Measurements from ENCODE around the gene ACAP1. TPM values are rescaled to one million over a fixed set of nuclear protein-coding genes. Genes with fewer than 3 reads are reported as not detected.

The ACAP1 gene
- total and polyA plus RNA-seq, 4 donors, result 1.1 to 7.4 (median 4.7) TPM

DNA sequence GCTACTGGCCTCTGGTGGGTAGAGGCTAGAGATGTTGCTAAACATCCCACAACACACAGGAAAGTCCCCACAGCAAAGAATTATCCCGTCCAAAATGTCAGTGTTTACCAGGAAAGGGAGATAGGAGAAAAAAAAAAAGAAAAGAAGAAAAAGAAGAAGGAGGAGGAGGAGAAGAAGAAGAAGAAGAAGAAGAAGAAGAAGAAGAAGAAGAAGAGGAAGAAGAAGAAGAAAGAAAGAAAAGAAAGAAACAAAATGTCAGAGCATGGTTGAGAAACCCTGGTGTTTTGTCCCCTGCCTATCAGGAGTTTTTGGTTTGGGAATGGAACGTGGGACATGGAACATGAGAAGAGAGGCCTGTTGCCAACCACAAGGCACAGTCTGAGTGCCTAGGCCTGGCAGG lies 21.1 kb downstream of the ACAP1 start:
- WGBS, result 76% methylated on average over 2 of the region's 2 CpGs
- no peak overlapping the region for H3K4me3 ChIP-seq (ENCODE audit: low read depth in 1 of 3, low read length in 3 of 3)
- H3K27ac ChIP-seq (ENCODE audit: low read depth in 1 of 2, low read length in 2 of 2), result no peak overlapping the region
- H3K9ac ChIP-seq (ENCODE audit: low read depth in 1 of 2, low read length in 2 of 2), result no peak overlapping the region
- H3K36me3 ChIP-seq (ENCODE audit: control insufficient read depth in 4 of 4, insufficient read depth in 3 of 4, low read depth in 1 of 4, low read length in 3 of 4), result no peaks in the 10 kb centered on the region
- no peak for DNase-seq (ENCODE audit: low spot score)
- TF ChIP-seq, protein P1, sequence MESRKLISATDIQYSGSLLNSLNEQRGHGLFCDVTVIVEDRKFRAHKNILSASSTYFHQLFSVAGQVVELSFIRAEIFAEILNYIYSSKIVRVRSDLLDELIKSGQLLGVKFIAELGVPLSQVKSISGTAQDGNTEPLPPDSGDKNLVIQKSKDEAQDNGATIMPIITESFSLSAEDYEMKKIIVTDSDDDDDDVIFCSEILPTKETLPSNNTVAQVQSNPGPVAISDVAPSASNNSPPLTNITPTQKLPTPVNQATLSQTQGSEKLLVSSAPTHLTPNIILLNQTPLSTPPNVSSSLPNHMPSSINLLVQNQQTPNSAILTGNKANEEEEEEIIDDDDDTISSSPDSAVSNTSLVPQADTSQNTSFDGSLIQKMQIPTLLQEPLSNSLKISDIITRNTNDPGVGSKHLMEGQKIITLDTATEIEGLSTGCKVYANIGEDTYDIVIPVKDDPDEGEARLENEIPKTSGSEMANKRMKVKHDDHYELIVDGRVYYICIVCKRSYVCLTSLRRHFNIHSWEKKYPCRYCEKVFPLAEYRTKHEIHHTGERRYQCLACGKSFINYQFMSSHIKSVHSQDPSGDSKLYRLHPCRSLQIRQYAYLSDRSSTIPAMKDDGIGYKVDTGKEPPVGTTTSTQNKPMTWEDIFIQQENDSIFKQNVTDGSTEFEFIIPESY (IDR thresholded peaks at IDR 0.05), result no peak
- no peak for TF ChIP-seq FOXA2 (IDR thresholded peaks at IDR 0.05)
- no peak for TF ChIP-seq GABPA (IDR thresholded peaks at IDR 0.05 in 1 of 2, conservative IDR thresholded peaks at IDR 0.05 in 1 of 2)
- no peak for TF ChIP-seq HNF4A (conservative IDR thresholded peaks at IDR 0.05)
- TF ChIP-seq, protein P2, sequence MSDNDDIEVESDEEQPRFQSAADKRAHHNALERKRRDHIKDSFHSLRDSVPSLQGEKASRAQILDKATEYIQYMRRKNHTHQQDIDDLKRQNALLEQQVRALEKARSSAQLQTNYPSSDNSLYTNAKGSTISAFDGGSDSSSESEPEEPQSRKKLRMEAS (IDR thresholded peaks at IDR 0.05), result no peak
- TF ChIP-seq, protein P3, sequence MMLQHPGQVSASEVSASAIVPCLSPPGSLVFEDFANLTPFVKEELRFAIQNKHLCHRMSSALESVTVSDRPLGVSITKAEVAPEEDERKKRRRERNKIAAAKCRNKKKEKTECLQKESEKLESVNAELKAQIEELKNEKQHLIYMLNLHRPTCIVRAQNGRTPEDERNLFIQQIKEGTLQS (IDR thresholded peaks at IDR 0.05), result no peak
- TF ChIP-seq FOXA1 (IDR thresholded peaks at IDR 0.05), result no peak
- TF ChIP-seq SP1 (IDR thresholded peaks at IDR 0.05), result no peak
- no peak for TF ChIP-seq RXRA (IDR thresholded peaks at IDR 0.05)
- no peak for TF ChIP-seq RAD21 (IDR thresholded peaks at IDR 0.05)
- TF ChIP-seq HNF4G (IDR thresholded peaks at IDR 0.05), result no peak
- TF ChIP-seq YY1 (IDR thresholded peaks at IDR 0.05), result no peak
- H3K4me1 ChIP-seq (ENCODE audit: control insufficient read depth in 4 of 4, insufficient read depth in 4 of 4, low read length in 3 of 4), result peaks cover 4 to 13% (median 6%) of the 10 kb centered on the region in 4 donors
- H3K27me3 ChIP-seq (ENCODE audit: control insufficient read depth in 4 of 4, insufficient read depth in 4 of 4, low read length in 3 of 4), result no peaks in the 10 kb centered on the region
- no peaks in the 10 kb centered on the region for H3K9me3 ChIP-seq (ENCODE audit: control insufficient read depth in 4 of 4, low read length in 3 of 4)

DNA sequence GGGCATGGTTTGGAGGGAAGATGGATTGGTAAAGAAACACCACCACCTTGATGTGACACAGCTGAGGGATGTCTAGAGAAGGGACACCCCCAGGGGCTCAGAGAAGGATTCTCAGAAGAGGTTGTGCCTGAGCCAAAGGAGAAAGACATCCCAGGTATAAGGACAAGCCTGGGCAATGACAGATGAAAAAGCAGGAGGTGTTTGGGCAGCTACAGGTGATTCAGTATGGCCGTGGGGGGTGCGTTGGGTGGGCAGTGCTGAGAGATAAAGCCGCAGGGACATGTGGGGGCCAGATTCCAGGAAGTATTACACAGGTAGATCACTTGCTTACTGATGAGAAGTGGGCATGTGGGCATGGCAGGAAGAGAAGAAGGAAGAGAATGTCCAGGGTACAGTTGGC lies 25.6 kb downstream of the ACAP1 start:
- 59% methylated on average over 3 of the region's 3 CpGs for WGBS
- Histone ChIP-seq H3K4me1 (ENCODE audit: control insufficient read depth in 4 of 4, insufficient read depth in 4 of 4, low read length in 3 of 4) (no peaks in the 10 kb centered on the region), H3K9ac (ENCODE audit: low read depth in 1 of 2, low read length in 2 of 2) (no peak overlapping the region), H3K27me3 (ENCODE audit: control insufficient read depth in 4 of 4, insufficient read depth in 4 of 4, low read length in 3 of 4) (no peaks in the 10 kb centered on the region), H3K4me3 (ENCODE audit: low read depth in 1 of 3, low read length in 3 of 3) (no peak overlapping the region), H3K36me3 (ENCODE audit: control insufficient read depth in 4 of 4, insufficient read depth in 3 of 4, low read depth in 1 of 4, low read length in 3 of 4) (no peaks in the 10 kb centered on the region), H3K9me3 (ENCODE audit: control insufficient read depth in 4 of 4, low read length in 3 of 4) (no peaks in the 10 kb centered on the region), H3K27ac (ENCODE audit: low read depth in 1 of 2, low read length in 2 of 2) (no peak overlapping the region)
- DNase-seq (ENCODE audit: low spot score), result no peak
- TF ChIP-seq YY1 (IDR thresholded peaks at IDR 0.05), result no peak
- TF ChIP-seq, protein P1 (IDR thresholded peaks at IDR 0.05), result no peak
- TF ChIP-seq, protein P4, sequence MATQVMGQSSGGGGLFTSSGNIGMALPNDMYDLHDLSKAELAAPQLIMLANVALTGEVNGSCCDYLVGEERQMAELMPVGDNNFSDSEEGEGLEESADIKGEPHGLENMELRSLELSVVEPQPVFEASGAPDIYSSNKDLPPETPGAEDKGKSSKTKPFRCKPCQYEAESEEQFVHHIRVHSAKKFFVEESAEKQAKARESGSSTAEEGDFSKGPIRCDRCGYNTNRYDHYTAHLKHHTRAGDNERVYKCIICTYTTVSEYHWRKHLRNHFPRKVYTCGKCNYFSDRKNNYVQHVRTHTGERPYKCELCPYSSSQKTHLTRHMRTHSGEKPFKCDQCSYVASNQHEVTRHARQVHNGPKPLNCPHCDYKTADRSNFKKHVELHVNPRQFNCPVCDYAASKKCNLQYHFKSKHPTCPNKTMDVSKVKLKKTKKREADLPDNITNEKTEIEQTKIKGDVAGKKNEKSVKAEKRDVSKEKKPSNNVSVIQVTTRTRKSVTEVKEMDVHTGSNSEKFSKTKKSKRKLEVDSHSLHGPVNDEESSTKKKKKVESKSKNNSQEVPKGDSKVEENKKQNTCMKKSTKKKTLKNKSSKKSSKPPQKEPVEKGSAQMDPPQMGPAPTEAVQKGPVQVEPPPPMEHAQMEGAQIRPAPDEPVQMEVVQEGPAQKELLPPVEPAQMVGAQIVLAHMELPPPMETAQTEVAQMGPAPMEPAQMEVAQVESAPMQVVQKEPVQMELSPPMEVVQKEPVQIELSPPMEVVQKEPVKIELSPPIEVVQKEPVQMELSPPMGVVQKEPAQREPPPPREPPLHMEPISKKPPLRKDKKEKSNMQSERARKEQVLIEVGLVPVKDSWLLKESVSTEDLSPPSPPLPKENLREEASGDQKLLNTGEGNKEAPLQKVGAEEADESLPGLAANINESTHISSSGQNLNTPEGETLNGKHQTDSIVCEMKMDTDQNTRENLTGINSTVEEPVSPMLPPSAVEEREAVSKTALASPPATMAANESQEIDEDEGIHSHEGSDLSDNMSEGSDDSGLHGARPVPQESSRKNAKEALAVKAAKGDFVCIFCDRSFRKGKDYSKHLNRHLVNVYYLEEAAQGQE (IDR thresholded peaks at IDR 0.05), result no peak
- TF ChIP-seq GABPA (IDR thresholded peaks at IDR 0.05 in 1 of 2, conservative IDR thresholded peaks at IDR 0.05 in 1 of 2), result no peak
- no peak for TF ChIP-seq RAD21 (IDR thresholded peaks at IDR 0.05)
